ENCODE data around the gene HOXC6. TPM values are rescaled to one million over a fixed set of nuclear protein-coding genes. Genes with fewer than 3 reads are reported as not detected.
A peak's percentile ranks its signal among the peaks of the same experiment; 100 is the strongest.

Gene HOXC6
- total RNA-seq, 1 experiment from 2014 or later: 7.1 TPM

GRCh38 chr12:54001283-54002187, 26.7 kb upstream of the HOXC6 start:
- H3K27ac Mint-ChIP-seq (ENCODE audit: low read depth, unreplicated experiment): peak overlapping the region; percentile 97
- no peaks in the 10 kb centered on the region for H3K27me3 Mint-ChIP-seq (ENCODE audit: insufficient read depth, unreplicated experiment)
- CTCF ChIA-PET: interaction anchor here (0.6 to 12.4 kb wide), 12 partner anchors 14 to 320 kb away, joined by 3 to 200 read pairs (median 6); partner anchors contain the start of gene HOXC5
- H3K36me3 Mint-ChIP-seq (ENCODE audit: insufficient read depth, unreplicated experiment): peaks cover 9% of the 10 kb centered on the region
- POLR2A ChIA-PET: interaction anchor here (1.2 to 2.7 kb wide), 9 partner anchors 15 to 278 kb away, joined by 4 to 37 read pairs (median 11); partner anchors contain the start of genes CBX5, HNRNPA1, HOTAIR and HOXC11
- no peak for DNase-seq (ENCODE audit: unreplicated experiment)
- intact Hi-C loops (cut with micrococcal nuclease): loop anchor here (10.0 kb wide), 1 partner anchor 363 kb away; the partner anchor contains the start of gene GPR84
- peaks cover 16% of the 10 kb centered on the region for H3K4me1 Mint-ChIP-seq (ENCODE audit: insufficient read depth, unreplicated experiment)
- peak overlapping the region; percentile 89 for H3K4me3 Mint-ChIP-seq (ENCODE audit: unreplicated experiment)
- no peak for TF ChIP-seq CTCF (IDR thresholded peaks at IDR 0.05; ENCODE audit: unreplicated experiment)
- no TSS peak for BruUV-seq (replicated peaks)
- no peaks in the 10 kb centered on the region for H3K9me3 Mint-ChIP-seq (ENCODE audit: unreplicated experiment)

- CTCF ChIA-PET: interaction anchor here (0.6 to 12.4 kb wide), 7 partner anchors 30 to 214 kb away, joined by 3 to 200 read pairs (median 6); partner anchors contain the start of gene HOXC5
- DNase-seq (ENCODE audit: unreplicated experiment): no peak
- Mint-ChIP-seq H3K9me3 (ENCODE audit: unreplicated experiment) (no peaks in the 10 kb centered on the region), H3K4me3 (ENCODE audit: unreplicated experiment) (no peak overlapping the region), H3K27me3 (ENCODE audit: insufficient read depth, unreplicated experiment) (no peaks in the 10 kb centered on the region), H3K36me3 (ENCODE audit: insufficient read depth, unreplicated experiment) (peaks cover 9% of the 10 kb centered on the region), H3K27ac (ENCODE audit: low read depth, unreplicated experiment) (peak overlapping the region; percentile 97), H3K4me1 (ENCODE audit: insufficient read depth, unreplicated experiment) (peaks cover 16% of the 10 kb centered on the region)
- intact Hi-C loops (cut with micrococcal nuclease): loop anchor here (10.0 kb wide), 1 partner anchor 362 kb away; the partner anchor contains the start of gene GPR84
- no peak for TF ChIP-seq CTCF (IDR thresholded peaks at IDR 0.05; ENCODE audit: unreplicated experiment)
- POLR2A ChIA-PET: interaction anchor here (1.2 to 1.4 kb wide), 2 partner anchors 14 to 187 kb away, joined by 4 read pairs; partner anchors contain the start of gene SMUG1
- no TSS peak for BruUV-seq (replicated peaks)
Measured at GRCh38 chr12:54002278-54002914, 25.8 kb upstream of the HOXC6 start.

GRCh38 chr12:54002915-54003389, 25.3 kb upstream of the HOXC6 start:
- DNase-seq (ENCODE audit: unreplicated experiment): no peak
- peaks cover 16% of the 10 kb centered on the region for H3K4me1 Mint-ChIP-seq (ENCODE audit: insufficient read depth, unreplicated experiment)
- H3K36me3 Mint-ChIP-seq (ENCODE audit: insufficient read depth, unreplicated experiment): peaks cover 9% of the 10 kb centered on the region
- intact Hi-C loops (cut with micrococcal nuclease): loop anchor here (10.0 kb wide), 1 partner anchor 362 kb away; the partner anchor contains the start of gene GPR84
- ChIA-PET CTCF (interaction anchor here (0.9 to 12.4 kb wide), 7 partner anchors 30 to 213 kb away, joined by 3 to 200 read pairs (median 7); partner anchors contain the start of genes HOXC5 and SMUG1), POLR2A (interaction anchor here (0.9 kb wide), 1 partner anchor 199 kb away, joined by 4 read pairs; no protein-coding TSS in a partner anchor)
- no peak overlapping the region for H3K4me3 Mint-ChIP-seq (ENCODE audit: unreplicated experiment)
- H3K9me3 Mint-ChIP-seq (ENCODE audit: unreplicated experiment): no peaks in the 10 kb centered on the region
- H3K27me3 Mint-ChIP-seq (ENCODE audit: insufficient read depth, unreplicated experiment): no peaks in the 10 kb centered on the region
- H3K27ac Mint-ChIP-seq (ENCODE audit: low read depth, unreplicated experiment): no peak overlapping the region
- TF ChIP-seq CTCF (IDR thresholded peaks at IDR 0.05; ENCODE audit: unreplicated experiment): no peak
- no TSS peak for BruUV-seq (replicated peaks)
